ENCODE measurements around the gene JAKMIP1.

Gene JAKMIP1
- 0 to 0.23 (median 0) reads per million in 18 experiments for total RNA-seq

DNA sequence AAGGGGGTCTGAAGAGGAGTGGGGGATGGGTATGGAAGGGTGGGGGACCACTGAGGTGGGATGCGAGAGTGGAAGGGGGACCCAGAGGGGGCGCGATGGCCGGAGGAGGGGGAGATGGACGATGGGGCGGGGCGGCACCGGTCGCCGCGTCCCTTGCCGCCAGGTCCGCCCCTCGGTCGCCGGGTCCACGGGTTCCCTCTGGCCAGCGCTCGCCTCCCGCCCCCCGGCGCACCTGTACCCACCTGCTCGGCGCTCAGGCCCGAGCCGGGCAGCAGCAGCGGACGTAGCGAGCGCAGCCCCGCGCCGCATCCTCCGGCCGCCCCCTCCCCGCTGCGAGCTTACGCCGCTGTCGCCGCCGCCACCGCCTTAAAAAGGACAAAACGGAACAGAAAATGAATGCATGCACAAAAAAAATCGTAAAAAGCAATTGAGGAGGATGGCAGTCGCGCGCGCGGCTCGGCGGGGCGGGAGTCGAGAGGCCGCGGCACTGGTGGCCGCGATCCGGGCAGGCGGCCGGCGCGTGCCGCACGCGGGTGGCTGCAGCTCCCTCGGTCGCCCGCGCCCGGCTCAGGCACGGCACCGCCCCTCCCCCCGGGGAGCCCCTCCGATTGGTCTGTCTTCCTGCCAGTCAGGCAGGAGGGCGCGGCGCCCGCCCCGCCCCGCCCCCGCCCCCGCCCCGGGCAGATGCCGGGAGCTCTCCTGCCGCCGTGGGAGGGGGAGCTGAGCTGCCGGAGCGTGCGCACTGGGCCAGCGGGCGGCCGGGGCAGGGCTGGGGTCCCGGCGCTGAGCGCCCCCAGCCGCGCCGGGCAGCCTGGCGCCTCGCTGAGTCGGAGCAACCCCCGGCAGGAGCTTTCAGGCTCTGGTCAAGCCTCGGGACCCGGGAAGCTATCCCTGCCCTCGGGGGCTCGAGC lies at the start of gene JAKMIP1:
Gene JAKMIP1, minus strand, starts transcription at position 539 of the 911 bp plus-strand sequence. CDS start 87,699 bp downstream, outside the sequence.
- DNase-seq, result peak in 1 of 2 donors; percentile 38

DNA sequence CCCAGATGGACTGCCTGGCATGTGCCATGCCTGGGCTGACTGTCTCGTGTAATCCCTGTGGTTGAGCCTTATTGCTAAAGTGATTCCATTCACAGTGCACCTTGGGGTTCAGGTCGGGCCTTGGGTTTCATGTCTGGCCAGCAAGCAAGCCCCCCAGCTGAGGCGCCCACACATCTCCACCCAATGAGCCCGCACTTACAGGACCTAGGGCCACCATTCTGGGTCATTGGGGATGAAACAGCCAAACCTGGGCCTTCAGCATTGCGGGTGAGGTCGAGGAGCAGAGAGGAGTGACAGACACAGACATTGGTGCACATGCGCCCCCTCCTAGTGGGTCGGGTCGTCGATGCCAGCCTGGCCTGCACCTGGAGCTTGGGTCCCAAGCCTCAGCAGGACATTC lies 48.0 kb upstream of the JAKMIP1 start:
- DNase-seq, result no peak

DNA sequence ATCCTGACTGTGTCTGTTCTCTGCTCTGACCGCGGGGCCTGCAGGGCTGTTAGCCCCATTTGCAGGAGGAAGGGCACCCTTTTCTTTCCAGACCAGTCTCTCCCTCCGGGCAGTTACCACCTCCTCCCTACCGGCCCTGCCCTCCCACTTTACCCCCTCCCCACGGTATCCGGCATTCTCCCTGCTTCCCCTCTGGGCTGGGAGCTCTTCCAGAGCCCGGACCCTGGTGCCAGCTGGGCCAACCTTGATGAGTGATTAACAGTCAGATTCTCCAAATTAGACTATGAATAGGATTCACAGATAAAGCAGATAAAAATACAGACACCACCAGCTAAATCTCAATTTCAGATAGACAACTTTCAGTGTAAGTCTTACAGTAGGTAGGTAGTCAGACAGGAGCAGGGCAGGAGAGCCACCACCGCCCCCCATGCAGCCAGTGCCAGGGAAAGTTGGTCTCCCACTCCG lies 45.9 kb upstream of the JAKMIP1 start:
- no peak for DNase-seq

DNA sequence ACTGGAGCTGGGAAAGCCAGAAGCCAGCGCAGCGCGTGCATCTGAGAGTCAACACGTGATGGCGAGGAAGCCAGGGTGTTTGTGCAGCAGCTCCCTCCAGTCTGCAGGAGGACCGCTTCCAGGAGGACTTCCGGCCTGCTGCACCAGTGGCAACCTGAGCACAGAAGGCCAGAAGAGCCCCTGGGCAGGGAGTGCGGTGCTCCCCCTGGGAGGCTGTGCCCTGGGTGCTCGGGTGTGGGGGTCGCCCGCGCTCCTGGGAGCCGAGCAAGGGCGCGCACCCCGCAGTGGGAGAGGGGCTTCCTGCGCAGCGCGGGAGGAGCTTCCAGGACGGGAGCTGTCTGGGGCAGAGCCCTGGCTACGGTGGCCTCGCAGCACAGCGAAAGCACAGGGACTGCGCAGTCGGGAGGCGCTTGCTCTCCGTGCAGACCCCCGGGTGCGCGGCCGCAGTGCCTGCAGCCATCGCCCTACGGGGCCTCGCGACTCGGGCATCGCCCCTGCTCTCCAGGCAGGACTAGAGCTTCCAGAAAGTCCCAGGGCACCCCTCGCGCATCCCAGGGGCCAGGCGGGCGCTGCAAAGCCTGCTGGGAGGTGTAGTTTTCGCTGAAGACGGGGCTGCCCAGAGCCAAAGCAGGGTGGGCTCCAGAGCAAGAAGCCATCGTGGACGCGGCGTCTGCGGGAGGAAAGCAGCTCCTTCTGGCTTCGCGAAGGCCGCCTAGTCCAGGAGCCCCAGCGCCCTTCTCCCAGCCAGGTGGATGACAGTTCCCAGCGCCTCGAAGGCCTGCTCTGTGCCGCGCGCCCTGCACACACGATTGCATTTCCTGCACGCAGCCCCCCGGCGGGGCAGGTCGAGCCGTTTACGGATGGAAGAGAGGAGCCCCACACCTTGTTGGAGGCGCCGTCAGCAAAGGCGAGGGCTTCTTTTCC lies 45.2 kb upstream of the JAKMIP1 start:
- DNase-seq, result no peak

DNA sequence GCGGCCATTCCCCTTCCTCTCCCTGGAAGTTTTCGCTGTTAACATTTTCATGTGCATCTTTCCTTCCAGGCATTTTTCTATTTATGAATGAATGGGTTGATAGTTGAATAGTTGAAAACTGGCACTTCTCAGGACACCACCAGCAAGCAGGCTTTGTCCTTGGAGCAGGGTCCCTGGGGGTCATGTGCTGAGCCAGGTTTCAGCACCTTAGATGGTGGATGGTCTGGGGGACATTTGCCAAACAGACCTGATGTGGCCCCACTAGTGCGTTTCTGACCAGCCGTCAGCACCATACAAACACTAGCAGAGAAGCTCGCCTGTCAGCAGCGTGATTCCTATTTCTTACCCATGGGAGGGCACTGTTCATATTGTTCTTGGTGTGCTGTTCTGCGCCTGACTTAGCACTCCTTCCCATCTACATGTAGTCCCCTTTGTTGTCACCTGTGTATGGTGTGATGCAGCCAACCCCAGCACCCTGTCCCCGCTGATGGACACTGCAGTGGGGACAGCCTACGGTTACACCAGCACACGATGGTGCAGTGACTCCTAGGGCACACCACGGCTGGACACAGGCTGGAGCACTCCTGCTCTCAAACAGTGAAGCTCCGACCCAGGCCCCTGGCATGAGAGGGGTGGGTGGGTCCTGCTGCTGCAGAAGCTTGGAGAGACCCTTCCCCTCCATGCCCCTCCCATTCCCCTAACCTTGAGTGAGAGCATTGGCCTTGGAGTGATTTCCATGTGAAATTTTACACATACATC lies 42.1 kb upstream of the JAKMIP1 start:
- DNase-seq, result no peak

DNA sequence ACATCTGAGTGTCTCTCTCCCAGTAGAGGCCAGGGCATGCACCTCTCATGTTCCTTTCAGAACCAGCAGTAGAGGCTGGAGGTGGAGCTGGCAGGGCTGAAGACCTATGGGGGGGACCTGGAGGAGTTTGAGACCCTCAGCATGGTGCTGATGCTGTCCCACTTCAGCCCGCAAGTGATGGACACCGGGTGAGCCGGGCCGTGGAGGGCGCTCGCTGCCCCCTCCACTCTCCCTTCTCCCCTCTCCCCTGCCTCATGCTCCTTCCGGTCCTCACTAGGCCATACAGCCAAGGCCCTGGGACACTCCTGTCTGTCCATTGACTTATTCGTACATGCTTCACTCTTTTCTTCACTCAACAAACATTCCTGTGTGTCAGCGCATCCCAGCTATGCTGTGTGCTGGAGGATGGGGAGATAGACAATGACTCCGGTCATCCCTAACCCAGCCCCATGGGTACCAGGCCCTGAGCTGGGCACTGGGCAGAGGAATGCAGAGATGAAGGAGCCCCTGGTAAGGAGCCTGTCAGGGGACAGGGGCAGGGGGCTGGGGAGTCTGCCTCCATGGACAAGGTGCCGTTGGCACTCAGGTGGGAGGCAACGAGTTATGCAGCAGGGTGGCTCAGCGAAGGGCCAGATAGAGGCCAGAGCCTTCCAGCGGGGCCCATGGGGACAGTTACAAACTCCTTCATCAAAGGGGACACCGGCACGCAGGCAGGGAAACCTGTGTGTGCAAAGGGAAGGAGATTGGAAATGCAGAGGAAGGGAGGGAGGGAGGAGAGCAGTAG lies 40.9 kb upstream of the JAKMIP1 start:
- DNase-seq, result no peak

DNA sequence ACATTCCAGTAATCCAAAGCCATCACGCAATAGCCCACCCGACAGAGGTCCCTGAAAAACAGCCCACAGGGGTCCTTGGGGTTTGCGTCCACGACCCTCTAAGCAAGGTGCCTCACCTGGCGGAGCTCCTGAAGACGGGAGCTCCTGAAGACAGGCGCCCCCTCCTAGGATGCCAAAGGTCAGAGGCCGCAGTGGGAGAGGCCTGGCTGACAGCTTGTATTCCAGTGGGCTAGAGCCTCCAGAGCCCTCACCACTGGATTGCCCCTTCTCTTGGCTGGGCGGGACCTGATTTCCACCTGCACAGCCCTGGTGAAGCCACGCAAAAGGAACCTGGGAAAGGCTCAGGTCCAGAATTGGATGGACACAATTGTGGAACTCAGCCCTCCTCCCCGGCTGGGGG lies 39.6 kb upstream of the JAKMIP1 start:
- no peak for DNase-seq

DNA sequence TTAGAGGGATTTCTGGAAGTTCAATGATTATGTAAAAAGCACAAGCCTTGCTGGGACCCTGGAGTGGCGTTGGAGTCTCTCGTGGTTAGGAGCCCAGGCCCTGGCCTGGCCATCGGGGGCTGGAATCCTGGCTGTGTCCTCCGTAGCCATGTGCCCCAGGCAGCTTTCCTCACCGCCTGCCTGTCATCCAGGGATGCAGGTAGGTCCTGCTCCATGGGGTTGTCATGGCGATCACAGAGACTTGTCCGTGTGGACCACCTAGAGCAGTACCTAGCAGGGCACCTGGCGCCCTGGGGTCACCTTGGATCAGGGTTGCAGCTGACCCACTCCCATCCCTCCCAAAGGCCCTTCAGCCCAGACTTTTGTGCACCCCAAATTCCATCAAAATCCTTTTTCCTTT lies 39.1 kb upstream of the JAKMIP1 start:
- no peak for DNase-seq

DNA sequence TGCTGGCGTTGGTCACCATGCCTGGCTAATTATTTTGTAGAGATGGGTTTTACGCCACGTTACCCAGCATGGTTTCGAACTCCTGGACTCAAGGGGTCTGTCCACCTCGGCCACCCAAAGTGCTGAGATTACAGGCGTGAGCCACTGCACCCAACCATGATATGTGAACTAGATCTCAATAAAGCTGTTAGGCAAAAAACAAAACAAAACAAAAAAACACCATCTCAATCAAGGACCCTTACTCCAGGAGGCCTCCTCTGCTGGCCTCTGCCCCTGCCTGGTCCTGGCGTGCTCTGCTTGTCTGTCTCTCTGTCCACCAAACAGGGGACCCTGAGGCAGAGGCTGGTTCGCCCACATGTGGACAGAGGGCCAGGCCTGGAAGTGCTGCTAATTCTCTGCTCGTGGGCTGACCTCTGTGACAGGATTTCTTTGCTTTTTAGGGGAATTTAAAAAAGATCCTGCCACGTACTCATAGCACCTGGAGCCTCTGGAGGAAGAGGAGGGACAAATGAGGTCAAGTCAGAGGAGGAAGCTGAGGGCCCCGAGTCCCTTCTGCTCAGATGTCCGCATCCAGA lies 36.6 kb upstream of the JAKMIP1 start:
- no peak for DNase-seq

DNA sequence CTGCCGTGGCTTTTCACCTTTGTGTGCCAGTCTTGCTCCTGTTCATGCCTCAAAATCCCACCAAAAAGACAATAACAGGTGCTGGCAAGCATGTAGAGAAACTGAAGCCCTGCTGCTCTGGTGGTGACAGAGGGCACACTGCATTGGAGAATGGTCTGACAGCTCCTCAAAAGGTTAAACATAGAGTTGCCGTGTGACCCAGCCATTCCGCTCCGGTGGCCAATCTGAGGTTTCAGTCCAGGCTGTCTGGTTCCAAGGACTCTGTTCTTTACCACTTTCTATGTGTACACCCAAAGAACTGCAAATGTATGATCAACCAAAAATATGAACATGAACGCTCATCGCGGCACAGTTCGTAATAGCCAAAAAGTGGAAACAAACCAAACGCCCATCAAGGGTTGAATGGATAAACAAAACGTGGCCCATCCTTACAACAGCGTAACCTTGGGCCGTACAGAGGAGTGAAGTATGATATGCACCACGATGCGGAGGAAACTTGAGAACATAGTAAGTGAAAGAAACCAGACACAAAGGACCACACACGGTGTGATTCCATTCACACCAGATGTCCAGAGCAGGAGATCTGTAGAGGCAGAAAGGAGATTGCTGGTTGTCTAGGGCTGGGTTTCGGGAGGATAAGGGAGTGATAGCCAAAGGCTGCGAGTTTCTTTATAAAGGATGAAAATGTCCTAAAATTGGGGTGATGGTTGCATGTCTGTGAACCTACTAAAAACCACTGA lies 35.7 kb upstream of the JAKMIP1 start:
- no peak for DNase-seq

DNA sequence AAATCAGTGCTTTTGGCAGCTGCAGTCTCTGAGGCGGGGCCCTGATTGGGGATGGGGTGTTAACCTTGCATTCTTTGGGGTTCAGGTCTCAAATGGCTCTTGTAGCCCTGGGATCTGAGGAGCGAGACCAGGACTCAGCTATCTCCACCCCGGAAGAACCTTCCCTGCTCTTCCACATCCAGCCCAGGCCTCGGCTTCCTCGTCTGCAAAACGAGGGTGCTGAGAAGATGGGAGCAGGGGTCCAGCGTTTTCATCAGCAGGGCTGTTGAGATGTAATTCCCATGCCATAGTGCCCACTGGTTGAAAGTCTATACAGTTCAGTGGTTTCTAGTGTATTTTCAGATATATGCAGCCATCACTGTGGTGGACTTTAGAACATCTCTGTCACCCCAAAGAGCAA lies 34.7 kb upstream of the JAKMIP1 start:
- no peak for DNase-seq

DNA sequence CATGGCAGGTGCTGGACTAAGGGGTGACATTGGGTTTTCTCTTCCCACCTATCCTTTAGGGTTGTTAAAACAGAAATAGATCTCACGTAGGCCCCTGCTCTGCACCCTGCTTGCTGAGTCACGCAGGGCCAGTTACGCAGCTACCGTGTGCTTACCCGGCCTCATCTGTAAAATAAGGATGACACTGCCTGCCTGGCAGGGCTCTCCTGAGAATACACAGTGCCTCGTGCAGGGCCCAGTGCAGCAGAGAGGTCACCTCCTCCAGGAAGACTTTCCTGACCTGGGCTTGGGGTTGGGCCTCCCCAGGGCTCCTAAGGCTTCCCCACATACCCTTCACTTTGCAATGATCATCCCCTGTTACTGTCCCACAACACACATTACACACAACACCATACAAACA lies 33.6 kb upstream of the JAKMIP1 start:
- no peak for DNase-seq

DNA sequence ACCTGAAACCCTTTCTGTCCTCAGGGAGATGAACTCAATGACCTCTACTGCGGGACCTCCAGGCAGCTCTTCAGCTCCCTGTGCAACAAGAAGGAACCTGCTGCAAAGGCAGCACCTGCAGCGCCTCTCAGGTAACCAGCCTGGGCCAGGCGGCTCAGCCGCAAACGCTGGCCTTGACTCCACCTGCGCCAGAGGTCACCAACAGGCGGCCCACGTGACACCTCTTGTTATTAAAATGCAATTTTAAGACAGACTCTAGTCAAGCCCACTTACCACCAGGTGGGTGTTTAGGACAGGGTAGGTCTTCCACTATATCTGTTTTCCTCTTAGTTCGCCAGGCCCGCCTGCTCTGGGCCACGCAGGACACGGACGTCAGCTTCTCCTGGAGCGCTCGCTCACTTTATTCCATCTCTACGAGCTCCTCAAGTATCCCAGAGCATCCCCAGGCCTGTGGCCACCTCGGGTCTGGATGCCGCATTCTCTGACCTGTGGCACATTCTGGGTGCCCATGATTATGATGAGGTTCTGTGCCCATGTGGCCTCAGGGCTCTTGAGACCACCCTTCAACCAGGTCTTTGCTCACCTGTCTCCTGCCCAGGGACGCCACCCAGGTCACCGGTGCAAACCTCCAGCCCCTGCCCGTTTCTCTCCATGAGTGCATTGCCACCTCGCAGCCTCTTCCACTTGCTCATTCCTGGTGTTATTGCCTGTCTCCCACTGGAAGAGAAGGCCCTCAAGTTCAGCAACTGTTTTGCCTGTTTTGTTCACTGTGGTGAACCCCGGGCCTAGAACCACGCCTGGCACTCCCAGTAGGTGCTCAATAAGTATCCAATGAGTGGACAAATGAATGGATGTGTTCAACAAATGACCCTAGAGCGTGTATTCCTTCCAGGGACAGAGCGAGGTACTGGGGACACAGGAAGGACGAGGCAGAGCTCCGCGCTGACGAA lies 32.8 kb upstream of the JAKMIP1 start:
- DNase-seq, result no peak

DNA sequence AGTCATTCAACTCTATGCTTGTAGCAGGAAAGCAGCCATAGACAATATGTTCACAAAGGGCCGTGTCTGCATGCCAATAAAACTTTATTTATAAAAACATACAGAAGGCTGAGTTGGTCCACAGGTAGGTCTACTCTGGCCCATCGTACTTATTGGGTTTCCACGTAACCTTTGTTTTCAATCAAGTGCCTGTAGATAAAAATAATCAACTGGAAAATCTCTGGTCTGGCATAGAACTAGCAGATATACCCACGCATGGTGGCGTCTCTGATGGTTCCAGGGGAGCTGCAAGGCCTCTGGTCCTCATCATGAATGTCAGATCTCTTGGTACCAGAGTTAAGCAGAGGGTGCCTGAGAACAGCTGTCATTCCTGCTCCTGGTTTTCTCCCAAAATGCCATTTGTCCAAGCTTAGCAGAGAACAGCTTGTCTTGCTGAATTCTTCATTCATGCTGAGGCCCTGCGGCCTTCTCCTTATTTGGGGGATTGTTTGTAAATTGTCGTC lies 31.4 kb upstream of the JAKMIP1 start:
- no peak for DNase-seq

DNA sequence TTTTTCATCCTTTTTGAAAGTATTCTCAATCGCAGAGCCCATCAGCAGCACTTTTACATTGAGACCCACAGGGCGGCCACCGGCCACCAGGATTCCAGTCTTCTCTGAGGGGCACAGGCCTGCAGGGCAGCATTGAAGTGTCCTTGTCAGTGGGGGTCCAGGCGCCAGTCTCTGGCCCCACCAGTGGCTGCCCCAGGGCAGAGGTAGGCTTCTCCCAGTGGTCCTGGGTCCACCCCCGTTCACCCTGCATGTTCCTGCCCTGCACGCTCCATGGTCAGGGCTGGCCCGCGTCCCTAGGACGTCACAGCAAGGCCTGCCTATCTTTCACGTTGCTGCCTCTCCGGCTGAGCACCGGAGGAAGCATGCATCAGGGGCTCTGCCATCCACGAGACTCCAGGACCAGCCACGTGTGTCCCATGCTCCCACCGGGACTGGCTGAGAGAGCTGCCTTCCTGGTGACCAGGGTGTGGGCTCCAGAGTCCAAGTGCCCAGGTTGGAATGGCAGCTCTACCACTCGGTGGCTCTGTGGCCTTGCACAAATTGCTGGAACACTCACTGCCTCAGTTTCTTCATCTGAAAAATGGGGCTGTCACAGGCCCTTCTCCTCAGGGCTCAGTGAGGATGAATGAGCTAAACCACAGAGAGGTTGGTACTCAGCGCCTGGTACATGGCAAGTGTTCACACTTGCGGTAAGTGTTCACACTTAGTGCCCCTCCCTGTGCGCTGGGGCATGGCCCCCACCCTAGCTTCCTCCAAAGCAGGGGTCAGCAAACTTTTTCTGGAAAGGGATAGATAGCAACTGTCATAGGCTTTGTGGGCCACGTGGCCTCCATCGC lies 30.7 kb upstream of the JAKMIP1 start:
- DNase-seq, result no peak

DNA sequence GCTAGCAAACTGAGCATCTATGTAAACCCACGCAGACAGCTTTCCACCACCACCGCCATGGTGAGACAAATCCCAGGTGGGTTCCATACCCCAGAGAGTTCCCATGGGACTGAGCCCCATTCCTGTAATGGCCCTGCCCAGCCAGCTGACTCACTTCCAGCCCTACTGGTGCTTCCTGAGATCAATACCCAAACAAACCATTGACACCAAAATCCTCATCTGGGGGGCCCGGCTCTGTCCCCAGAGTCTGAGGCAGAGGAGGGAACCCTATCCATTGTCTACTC lies 30.1 kb upstream of the JAKMIP1 start:
- DNase-seq, result no peak

DNA sequence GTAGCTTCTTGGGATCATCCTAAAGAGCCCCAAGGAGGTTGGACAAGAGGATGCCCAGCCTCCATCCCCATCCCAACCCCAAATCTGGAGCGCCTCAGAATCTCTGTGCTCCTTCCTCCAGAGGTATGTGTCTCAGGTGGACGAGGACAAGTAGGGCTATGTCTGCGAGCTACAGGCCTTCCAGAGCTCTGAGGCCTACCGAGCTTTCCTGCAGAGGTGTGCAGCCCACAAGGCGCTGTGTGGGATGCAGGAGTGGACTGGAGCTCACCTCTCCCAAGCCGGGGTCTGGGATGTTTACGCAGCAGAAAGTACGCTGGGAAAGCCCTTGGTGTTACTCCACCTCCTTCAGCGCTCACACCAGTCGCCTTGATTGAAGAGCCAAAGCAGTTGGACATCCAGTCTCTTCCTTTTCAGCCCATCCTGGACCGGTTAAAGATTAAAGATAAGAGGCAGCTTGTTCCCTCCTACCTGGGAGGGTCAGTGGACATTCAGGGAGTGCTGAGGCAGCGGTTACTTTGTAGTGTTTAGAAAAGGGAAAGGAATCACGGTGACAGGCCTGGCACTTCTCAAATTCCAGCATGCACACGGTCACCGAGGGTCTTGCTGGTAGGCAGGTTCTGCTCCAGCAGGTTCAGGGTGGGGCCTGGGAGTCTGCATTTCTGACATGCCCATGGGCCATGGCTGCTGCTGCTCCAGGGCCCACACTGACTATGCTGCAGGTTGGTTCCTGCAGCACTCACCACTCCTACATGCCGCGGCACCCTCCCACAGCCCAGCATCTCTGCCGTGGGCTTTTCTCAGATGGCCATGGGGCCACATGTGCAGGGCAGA lies 29.5 kb upstream of the JAKMIP1 start:
- DNase-seq, result no peak

DNA sequence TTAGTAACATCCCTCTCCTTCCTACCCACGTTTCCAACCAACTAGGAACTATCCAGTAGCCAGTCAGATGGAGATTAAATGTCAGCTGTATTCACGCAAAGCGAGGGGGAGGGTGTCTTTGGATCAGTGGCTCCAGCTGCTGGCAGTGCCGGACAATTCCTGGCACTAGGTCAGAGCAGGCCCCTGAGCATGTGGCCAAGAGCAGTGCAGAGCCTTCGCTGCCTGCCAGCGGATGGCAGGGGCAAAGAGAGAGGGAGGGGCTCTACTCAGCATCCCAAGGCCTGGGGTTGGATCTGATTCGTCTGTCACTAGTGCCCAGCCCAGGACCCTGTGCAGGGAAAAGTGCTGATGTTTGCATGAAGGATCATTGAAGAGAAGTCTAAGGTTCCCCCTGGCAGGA lies 28.7 kb upstream of the JAKMIP1 start:
- DNase-seq, result no peak
